GM19193 (cell line): ENCODE results near the gene AFG3L2.
A peak's percentile ranks its signal among the peaks of the same experiment; 100 is the strongest.

Experiments
- POLR2A ChIP-seq: IDR thresholded peaks from 4 replicates; pipeline ENCODE4 v1.6.1; 2011; ENCODE audit not compliant: insufficient read depth, insufficient read length; ENCODE audit errors: extremely low read depth

AFG3L2 gene

GRCh38 chr18:12318857-12319256, 58.2 kb downstream of the AFG3L2 start:
- TF ChIP-seq POLR2A = no peak

GRCh38 chr18:12318334-12318697, 58.7 kb downstream of the AFG3L2 start:
- no peak for TF ChIP-seq POLR2A

- TF ChIP-seq POLR2A = no peak
Observed at GRCh38 chr18:12317664-12318333, 59.2 kb downstream of the AFG3L2 start.

GRCh38 chr18:12315911-12316310, 61.1 kb downstream of the AFG3L2 start:
- TF ChIP-seq POLR2A = no peak

- TF ChIP-seq POLR2A = no peak
Observed at GRCh38 chr18:12315490-12315889, 61.5 kb downstream of the AFG3L2 start.

- TF ChIP-seq POLR2A = no peak
Observed at GRCh38 chr18:12314591-12315305, 62.3 kb downstream of the AFG3L2 start.

- TF ChIP-seq POLR2A = no peak
Observed at GRCh38 chr18:12313530-12314245, 63.3 kb downstream of the AFG3L2 start.

GRCh38 chr18:12312976-12313375, 64.1 kb downstream of the AFG3L2 start:
- TF ChIP-seq POLR2A = no peak

- no peak for TF ChIP-seq POLR2A
Observed at GRCh38 chr18:12310762-12311161, 66.3 kb downstream of the AFG3L2 start.

- no peak for TF ChIP-seq POLR2A
Observed at GRCh38 chr18:12309683-12310198, 67.3 kb downstream of the AFG3L2 start.

GRCh38 chr18:12308386-12309100, 68.5 kb downstream of the AFG3L2 start:
- no peak for TF ChIP-seq POLR2A

GRCh38 chr18:12307701-12308385, 69.2 kb downstream of the AFG3L2 start, which contains the start of gene TUBB6:
Gene TUBB6, plus strand, starts transcription at chr18:12308241. Its CDS starts 52 bp downstream, at chr18:12308293.
- peak; percentile 71 for TF ChIP-seq POLR2A

- no peak for TF ChIP-seq POLR2A
Observed at GRCh38 chr18:12306752-12307700, 70.0 kb downstream of the AFG3L2 start.

- TF ChIP-seq POLR2A = no peak
Observed at GRCh38 chr18:12305930-12306629, 70.9 kb downstream of the AFG3L2 start.
